ENCODE measurements around the gene PRSS53.

Gene PRSS53

GRCh38 chr16:31086629-31086906 is 2.2 kb downstream of the PRSS53 start:
- Histone ChIP-seq H3K4me3 (ENCODE audit: low read length) (no peak overlapping the region), H3K27me3 (ENCODE audit: insufficient read depth, low read length) (no peaks in the 10 kb centered on the region), H3K4me1 (ENCODE audit: insufficient read depth, low read length) (no peaks in the 10 kb centered on the region), H3K9me3 (ENCODE audit: insufficient read depth, low read depth, low read length) (no peaks in the 10 kb centered on the region), H3K36me3 (ENCODE audit: insufficient read depth, low read depth, low read length) (peaks cover 39% of the 10 kb centered on the region), H3K27ac (ENCODE audit: low read length) (no peak overlapping the region), H3K9ac (ENCODE audit: low read depth, low read length) (no peak overlapping the region)

- H3K36me3 ChIP-seq (ENCODE audit: insufficient read depth, low read depth, low read length) = peaks cover 40% of the 10 kb centered on the region
- no peak overlapping the region for H3K9ac ChIP-seq (ENCODE audit: low read depth, low read length)
- no peak overlapping the region for H3K4me3 ChIP-seq (ENCODE audit: low read length)
- H3K27me3 ChIP-seq (ENCODE audit: insufficient read depth, low read length) = no peaks in the 10 kb centered on the region
- no peaks in the 10 kb centered on the region for H3K4me1 ChIP-seq (ENCODE audit: insufficient read depth, low read length)
- H3K27ac ChIP-seq (ENCODE audit: low read length) = no peak overlapping the region
- no peaks in the 10 kb centered on the region for H3K9me3 ChIP-seq (ENCODE audit: insufficient read depth, low read depth, low read length)
Measured at GRCh38 chr16:31085873-31086628, 2.7 kb downstream of the PRSS53 start.

DNA sequence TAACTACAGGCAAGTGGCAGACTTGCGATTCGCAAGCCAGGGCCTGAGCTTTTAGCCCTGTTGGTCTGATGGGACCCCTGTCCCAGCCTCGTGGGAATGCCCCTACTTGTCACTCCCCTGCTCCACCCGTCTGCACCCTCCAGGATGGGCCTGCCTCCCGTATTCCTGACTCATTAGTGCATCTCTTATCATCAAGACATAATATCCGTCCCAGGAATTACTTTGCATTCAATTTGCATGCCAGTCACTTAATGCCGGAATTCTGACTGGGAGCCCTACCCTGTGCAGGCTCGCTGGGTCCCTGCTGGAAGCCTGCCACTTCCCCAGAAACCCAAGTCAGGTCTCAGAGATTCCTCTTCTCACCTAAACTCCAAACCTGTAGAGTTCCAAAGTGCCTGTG is 3.3 kb downstream of the PRSS53 start:
- Histone ChIP-seq H3K27me3 (ENCODE audit: insufficient read depth, low read length) (no peaks in the 10 kb centered on the region), H3K4me3 (ENCODE audit: low read length) (no peak overlapping the region), H3K4me1 (ENCODE audit: insufficient read depth, low read length) (no peaks in the 10 kb centered on the region), H3K27ac (ENCODE audit: low read length) (no peak overlapping the region), H3K9ac (ENCODE audit: low read depth, low read length) (no peak overlapping the region), H3K36me3 (ENCODE audit: insufficient read depth, low read depth, low read length) (peaks cover 40% of the 10 kb centered on the region), H3K9me3 (ENCODE audit: insufficient read depth, low read depth, low read length) (no peaks in the 10 kb centered on the region)

DNA sequence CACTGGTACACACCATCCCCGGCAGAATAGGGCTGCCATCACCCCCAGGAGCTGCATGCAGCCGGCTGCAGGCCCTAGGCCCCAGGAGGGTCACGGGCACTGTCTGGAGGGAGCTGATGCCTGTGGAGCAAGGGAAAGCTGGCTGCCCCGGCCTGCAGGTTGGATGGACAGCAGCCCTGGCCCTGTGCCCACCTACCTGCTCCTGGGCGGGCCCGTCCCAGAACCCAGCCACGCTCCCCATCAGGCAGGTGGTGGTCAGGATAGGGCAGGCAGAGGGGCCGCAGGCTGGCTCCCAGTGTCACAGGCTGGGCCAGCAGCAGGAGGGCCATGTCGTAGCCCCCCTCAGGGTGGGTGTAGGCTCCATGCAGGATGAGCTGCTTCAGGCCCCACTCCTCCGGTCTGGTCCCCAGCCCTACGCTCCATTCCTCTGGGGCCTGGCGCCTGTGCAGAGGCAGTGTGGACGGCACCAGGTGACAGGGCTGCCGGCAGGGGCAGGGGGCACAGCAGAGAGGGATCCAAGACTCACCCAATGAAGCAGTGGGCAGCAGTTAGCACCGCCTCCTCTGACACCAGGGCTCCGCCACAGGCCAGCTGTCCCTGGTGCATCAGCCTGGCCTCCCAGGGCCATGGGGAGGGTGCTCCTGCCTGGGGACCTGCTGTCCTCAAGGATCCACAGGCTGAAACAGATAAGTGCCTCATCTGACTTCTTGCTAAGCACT is 4.0 kb downstream of the PRSS53 start:
- Histone ChIP-seq H3K9ac (ENCODE audit: low read depth, low read length) (no peak overlapping the region), H3K4me1 (ENCODE audit: insufficient read depth, low read length) (no peaks in the 10 kb centered on the region), H3K36me3 (ENCODE audit: insufficient read depth, low read depth, low read length) (peaks cover 40% of the 10 kb centered on the region), H3K4me3 (ENCODE audit: low read length) (no peak overlapping the region), H3K27me3 (ENCODE audit: insufficient read depth, low read length) (no peaks in the 10 kb centered on the region), H3K27ac (ENCODE audit: low read length) (no peak overlapping the region), H3K9me3 (ENCODE audit: insufficient read depth, low read depth, low read length) (no peaks in the 10 kb centered on the region)

DNA sequence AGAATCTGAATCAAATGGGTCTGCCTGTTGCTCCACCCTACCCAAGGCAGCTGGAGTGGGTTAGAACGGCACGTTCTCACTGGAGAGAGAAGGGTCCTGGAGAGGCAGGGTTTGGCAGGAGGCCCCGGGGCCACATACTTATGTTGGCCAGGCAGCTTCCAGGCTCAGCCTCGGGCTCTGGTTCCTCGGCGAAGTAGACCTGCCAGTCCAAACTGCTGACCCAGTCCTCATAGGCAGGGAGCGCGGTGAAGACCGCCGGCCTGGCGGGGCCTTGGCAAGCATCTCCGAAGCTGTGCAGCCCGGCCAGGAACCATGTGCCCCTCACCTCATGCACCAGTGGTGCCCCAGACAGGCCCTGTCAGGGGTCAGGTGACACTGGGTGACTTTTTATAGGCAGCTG is 4.8 kb downstream of the PRSS53 start:
- Histone ChIP-seq H3K4me1 (ENCODE audit: insufficient read depth, low read length) (no peaks in the 10 kb centered on the region), H3K36me3 (ENCODE audit: insufficient read depth, low read depth, low read length) (peaks cover 43% of the 10 kb centered on the region), H3K4me3 (ENCODE audit: low read length) (no peak overlapping the region)

DNA sequence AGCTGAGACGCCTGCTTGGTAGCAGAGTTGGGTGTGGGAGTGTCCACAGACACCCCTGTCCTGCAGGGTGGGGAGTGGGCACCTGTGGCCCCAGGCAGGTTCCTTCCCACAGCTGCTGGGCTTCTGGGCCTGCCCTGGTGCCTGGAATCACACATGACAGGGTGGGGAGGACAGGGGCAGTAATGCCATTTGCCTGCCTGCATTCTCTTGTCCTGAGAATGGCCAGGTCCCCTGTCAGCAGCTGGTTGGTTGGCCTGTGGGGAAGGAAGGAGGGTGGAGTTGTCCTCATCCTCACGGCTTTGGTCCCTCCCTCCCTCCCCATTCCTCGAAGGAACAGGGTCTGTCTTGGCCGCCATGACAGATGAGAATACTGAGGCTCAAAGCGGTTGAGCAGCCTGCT is 5.2 kb downstream of the PRSS53 start:
- Histone ChIP-seq H3K9me3 (ENCODE audit: insufficient read depth, low read depth, low read length) (no peaks in the 10 kb centered on the region), H3K9ac (ENCODE audit: low read depth, low read length) (no peak overlapping the region), H3K27me3 (ENCODE audit: insufficient read depth, low read length) (no peaks in the 10 kb centered on the region), H3K4me3 (ENCODE audit: low read length) (no peak overlapping the region), H3K4me1 (ENCODE audit: insufficient read depth, low read length) (no peaks in the 10 kb centered on the region), H3K36me3 (ENCODE audit: insufficient read depth, low read depth, low read length) (peaks cover 44% of the 10 kb centered on the region), H3K27ac (ENCODE audit: low read length) (no peak overlapping the region)

More for the DNA sequence above, 4.8 kb downstream of the PRSS53 start:
- no peaks in the 10 kb centered on the region for H3K9me3 ChIP-seq (ENCODE audit: insufficient read depth, low read depth, low read length)
- H3K9ac ChIP-seq (ENCODE audit: low read depth, low read length) = no peak overlapping the region
- no peak overlapping the region for H3K27ac ChIP-seq (ENCODE audit: low read length)
- H3K27me3 ChIP-seq (ENCODE audit: insufficient read depth, low read length) = no peaks in the 10 kb centered on the region

DNA sequence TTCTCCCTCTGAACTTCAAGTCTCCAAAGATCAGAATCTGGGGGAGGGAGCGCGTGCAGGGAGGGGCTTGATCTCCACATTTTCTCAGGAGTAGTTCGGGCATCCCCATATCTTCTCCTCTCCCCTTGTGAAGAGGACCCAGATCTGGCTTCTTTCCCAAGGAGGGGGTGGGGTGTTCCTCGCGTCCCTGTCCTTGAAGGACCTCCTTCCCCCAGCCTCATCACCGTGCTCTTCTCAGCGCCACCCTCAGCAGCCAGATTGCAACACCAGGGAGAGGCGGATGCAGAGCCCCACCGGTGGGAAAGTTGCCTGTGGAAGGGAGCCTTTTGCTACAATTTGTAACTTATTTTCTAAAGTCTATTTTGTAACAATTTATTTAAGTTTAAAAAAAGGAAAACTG is 5.7 kb downstream of the PRSS53 start:
- Histone ChIP-seq H3K4me3 (ENCODE audit: low read length) (no peak overlapping the region), H3K9me3 (ENCODE audit: insufficient read depth, low read depth, low read length) (no peaks in the 10 kb centered on the region), H3K27ac (ENCODE audit: low read length) (no peak overlapping the region), H3K36me3 (ENCODE audit: insufficient read depth, low read depth, low read length) (peaks cover 49% of the 10 kb centered on the region), H3K27me3 (ENCODE audit: insufficient read depth, low read length) (no peaks in the 10 kb centered on the region), H3K9ac (ENCODE audit: low read depth, low read length) (no peak overlapping the region), H3K4me1 (ENCODE audit: insufficient read depth, low read length) (no peaks in the 10 kb centered on the region)

DNA sequence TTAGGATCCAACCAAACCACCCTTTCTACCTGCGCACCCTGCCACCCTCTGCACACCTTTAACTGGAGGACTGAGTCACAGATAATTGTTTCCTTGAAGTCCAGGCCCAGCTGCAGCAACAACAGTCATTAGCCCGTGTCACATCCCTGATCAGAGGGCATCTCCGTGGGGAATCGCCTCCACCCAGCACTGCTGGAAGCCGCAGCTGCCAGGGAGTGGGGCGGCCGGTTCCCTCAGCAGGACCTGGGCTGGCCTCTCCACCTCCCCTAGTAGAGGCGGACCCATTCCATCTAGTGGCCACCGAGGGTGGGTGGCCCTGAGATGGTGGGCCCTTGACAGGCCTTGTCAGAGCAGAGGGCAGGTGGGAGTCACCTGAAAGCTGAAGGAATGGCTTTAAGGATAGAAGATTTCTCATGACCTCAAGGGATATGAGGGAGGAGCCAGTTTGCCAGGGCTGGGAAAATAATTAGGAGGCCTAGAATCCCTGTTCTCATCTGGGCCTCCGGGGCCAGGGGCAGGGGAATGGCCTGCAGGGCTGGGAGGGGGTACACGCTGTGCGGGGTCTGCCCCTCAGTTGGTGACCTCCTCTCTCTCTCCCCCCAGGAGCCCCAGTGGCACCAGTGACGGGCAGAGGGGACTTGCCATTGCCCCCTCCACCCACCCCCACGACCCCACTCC is 6.2 kb downstream of the PRSS53 start:
- Histone ChIP-seq H3K4me3 (ENCODE audit: low read length) (no peak overlapping the region), H3K27me3 (ENCODE audit: insufficient read depth, low read length) (no peaks in the 10 kb centered on the region), H3K27ac (ENCODE audit: low read length) (no peak overlapping the region), H3K4me1 (ENCODE audit: insufficient read depth, low read length) (no peaks in the 10 kb centered on the region), H3K9ac (ENCODE audit: low read depth, low read length) (no peak overlapping the region), H3K9me3 (ENCODE audit: insufficient read depth, low read depth, low read length) (no peaks in the 10 kb centered on the region), H3K36me3 (ENCODE audit: insufficient read depth, low read depth, low read length) (peaks cover 55% of the 10 kb centered on the region)

DNA sequence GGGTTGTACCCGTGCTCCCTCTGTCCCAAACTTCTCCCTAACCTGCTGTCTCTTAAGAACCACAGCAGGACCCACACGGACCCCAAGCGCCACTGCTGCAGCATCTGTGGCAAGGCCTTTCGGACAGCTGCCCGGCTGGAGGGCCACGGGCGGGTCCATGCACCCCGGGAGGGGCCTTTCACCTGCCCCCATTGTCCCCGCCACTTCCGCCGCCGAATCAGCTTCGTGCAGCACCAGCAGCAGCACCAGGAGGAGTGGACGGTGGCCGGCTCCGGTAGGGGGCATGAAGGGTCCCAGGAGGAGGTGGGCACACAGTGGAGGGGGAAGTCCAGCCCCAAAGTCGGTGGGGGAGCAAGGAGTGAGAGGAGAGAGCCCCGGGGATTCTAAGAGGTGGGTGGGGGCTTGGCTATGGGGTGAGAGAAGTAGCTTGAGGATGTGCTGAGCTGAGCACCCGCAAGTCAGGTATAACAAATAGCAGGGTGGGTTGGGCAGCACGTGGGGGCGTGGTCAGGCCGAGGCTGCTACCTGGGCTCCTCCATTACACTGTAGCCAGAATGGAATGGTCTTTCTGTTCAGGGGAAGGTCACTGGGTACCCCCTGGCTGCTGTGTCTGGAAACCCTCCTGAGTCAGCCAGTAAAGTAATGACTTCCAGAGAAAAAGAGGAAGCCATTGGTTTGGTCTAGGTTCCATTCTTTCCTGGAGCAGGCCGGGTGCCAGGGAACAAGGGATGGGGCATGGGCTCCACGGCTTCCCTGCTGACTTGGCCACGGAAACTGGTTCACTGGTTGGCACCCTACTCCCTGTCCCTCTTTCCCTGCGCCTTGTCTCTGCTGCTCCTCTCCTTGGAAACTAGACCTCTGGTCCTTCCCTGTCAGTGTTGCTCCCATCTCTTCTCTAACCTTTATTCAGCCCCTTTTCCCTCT is 7.1 kb downstream of the PRSS53 start:
- H3K36me3 ChIP-seq (ENCODE audit: insufficient read depth, low read depth, low read length) = peaks cover 63% of the 10 kb centered on the region
- H3K27me3 ChIP-seq (ENCODE audit: insufficient read depth, low read length) = no peaks in the 10 kb centered on the region
- H3K4me3 ChIP-seq (ENCODE audit: low read length) = no peak overlapping the region
- H3K4me1 ChIP-seq (ENCODE audit: insufficient read depth, low read length) = no peaks in the 10 kb centered on the region
- H3K9ac ChIP-seq (ENCODE audit: low read depth, low read length) = no peak overlapping the region
- H3K9me3 ChIP-seq (ENCODE audit: insufficient read depth, low read depth, low read length) = no peaks in the 10 kb centered on the region
- H3K27ac ChIP-seq (ENCODE audit: low read length) = no peak overlapping the region

GRCh38 chr16:31080756-31081419 is 7.9 kb downstream of the PRSS53 start:
- H3K4me3 ChIP-seq (ENCODE audit: low read length) = no peak overlapping the region
- H3K36me3 ChIP-seq (ENCODE audit: insufficient read depth, low read depth, low read length) = peaks cover 70% of the 10 kb centered on the region

DNA sequence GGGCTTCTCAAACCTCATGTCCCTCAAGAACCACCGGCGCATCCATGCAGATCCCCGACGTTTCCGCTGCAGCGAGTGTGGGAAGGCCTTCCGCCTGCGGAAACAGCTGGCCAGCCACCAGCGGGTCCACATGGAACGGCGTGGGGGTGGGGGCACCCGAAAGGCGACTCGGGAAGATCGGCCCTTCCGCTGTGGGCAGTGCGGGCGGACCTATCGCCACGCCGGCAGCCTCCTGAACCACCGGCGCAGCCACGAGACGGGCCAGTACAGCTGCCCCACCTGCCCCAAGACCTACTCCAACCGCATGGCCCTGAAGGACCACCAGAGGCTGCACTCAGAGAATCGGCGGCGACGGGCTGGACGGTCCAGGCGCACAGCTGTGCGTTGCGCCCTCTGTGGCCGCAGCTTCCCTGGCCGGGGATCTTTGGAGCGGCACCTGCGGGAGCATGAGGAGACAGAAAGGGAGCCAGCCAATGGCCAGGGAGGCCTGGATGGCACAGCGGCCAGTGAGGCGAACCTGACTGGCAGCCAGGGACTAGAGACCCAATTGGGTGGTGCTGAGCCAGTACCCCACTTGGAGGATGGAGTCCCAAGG is 8.6 kb downstream of the PRSS53 start:
- Histone ChIP-seq H3K27ac (ENCODE audit: low read length) (no peak overlapping the region), H3K27me3 (ENCODE audit: insufficient read depth, low read length) (no peaks in the 10 kb centered on the region), H3K9ac (ENCODE audit: low read depth, low read length) (no peak overlapping the region), H3K9me3 (ENCODE audit: insufficient read depth, low read depth, low read length) (no peaks in the 10 kb centered on the region), H3K36me3 (ENCODE audit: insufficient read depth, low read depth, low read length) (peaks cover 70% of the 10 kb centered on the region), H3K4me1 (ENCODE audit: insufficient read depth, low read length) (no peaks in the 10 kb centered on the region), H3K4me3 (ENCODE audit: low read length) (no peak overlapping the region)

More at GRCh38 chr16:31080756-31081419, 7.9 kb downstream of the PRSS53 start:
- Histone ChIP-seq H3K27ac (ENCODE audit: low read length) (no peak overlapping the region), H3K27me3 (ENCODE audit: insufficient read depth, low read length) (no peaks in the 10 kb centered on the region), H3K9ac (ENCODE audit: low read depth, low read length) (no peak overlapping the region), H3K4me1 (ENCODE audit: insufficient read depth, low read length) (no peaks in the 10 kb centered on the region), H3K9me3 (ENCODE audit: insufficient read depth, low read depth, low read length) (no peaks in the 10 kb centered on the region)

All from iPS-20b (cell line).